HG03095 (cell line): ENCODE measurements around the gene SLC9A5.

ENCODE experiments used
- ATAC-seq: cut with Tn5 transposase; IDR thresholded peaks from one replicate; pipeline ENCODE4 v1.9.1; 2021; ENCODE audit warnings: moderate library complexity; ENCODE audit not compliant: unreplicated experiment

The SLC9A5 gene

GRCh38 chr16:67280090-67281015 is 31.6 kb downstream of the SLC9A5 start:
- no peak for ATAC-seq

GRCh38 chr16:67281536-67282446 is 33.0 kb downstream of the SLC9A5 start:
- no peak for ATAC-seq

GRCh38 chr16:67282447-67282805 is 33.6 kb downstream of the SLC9A5 start:
- ATAC-seq = no peak

GRCh38 chr16:67283039-67283825 is 34.5 kb downstream of the SLC9A5 start:
- ATAC-seq = no peak

GRCh38 chr16:67283826-67284555 is 35.2 kb downstream of the SLC9A5 start:
- no peak for ATAC-seq

GRCh38 chr16:67284699-67285646 is 36.2 kb downstream of the SLC9A5 start:
- no peak for ATAC-seq

GRCh38 chr16:67286441-67287235 is 37.9 kb downstream of the SLC9A5 start:
- no peak for ATAC-seq

GRCh38 chr16:67287960-67288359 is 39.2 kb downstream of the SLC9A5 start:
- no peak for ATAC-seq

GRCh38 chr16:67291461-67291860 is 42.7 kb downstream of the SLC9A5 start:
- no peak for ATAC-seq

GRCh38 chr16:67294171-67294757 is 45.5 kb downstream of the SLC9A5 start:
- no peak for ATAC-seq

- ATAC-seq = no peak
Observed at GRCh38 chr16:67294938-67295361, 46.2 kb downstream of the SLC9A5 start.

- ATAC-seq = no peak
Observed at GRCh38 chr16:67296420-67296819, 47.6 kb downstream of the SLC9A5 start.

- ATAC-seq = no peak
Observed at GRCh38 chr16:67298277-67298676, 49.5 kb downstream of the SLC9A5 start.

- ATAC-seq = no peak
Observed at GRCh38 chr16:67299269-67299668, 50.5 kb downstream of the SLC9A5 start.

GRCh38 chr16:67301080-67301782 is 52.5 kb downstream of the SLC9A5 start:
- no peak for ATAC-seq

GRCh38 chr16:67302076-67302475 is 53.3 kb downstream of the SLC9A5 start:
- no peak for ATAC-seq

- no peak for ATAC-seq
Observed at GRCh38 chr16:67302970-67303369, 54.2 kb downstream of the SLC9A5 start.
